NCI-H510A treated with DMSO at 0.1 percent for 48 hours (cell line): Measurements from ENCODE around the gene LHPP.

Experiments
- DNase-seq: peaks from one replicate; lab custom pipeline; 2025; lab: John Stamatoyannopoulos, UW

Gene LHPP

DNA sequence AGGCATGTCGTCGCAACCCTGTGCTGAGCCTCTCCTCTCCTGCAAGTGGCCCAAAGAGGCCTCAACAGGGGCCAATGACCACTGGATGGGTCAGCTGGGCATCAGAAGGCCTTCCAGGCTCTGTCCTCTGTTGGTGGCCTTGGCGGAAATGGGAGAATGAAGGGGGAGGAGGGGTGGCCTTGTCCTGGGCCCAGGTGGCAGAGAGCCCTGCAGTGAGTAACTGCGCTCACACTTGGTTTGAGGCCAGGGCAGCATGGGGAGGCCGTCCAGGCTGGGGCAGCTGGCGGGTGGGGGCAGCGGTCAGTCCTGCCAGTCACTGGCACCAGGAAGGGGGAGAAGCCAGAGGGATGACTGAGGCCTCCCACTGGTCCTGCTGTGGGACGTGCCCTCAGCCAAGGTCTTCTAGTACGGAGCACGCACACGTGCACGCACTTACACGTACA, 59.8 kb downstream of the LHPP start:
- DNase-seq, result no peak

DNA sequence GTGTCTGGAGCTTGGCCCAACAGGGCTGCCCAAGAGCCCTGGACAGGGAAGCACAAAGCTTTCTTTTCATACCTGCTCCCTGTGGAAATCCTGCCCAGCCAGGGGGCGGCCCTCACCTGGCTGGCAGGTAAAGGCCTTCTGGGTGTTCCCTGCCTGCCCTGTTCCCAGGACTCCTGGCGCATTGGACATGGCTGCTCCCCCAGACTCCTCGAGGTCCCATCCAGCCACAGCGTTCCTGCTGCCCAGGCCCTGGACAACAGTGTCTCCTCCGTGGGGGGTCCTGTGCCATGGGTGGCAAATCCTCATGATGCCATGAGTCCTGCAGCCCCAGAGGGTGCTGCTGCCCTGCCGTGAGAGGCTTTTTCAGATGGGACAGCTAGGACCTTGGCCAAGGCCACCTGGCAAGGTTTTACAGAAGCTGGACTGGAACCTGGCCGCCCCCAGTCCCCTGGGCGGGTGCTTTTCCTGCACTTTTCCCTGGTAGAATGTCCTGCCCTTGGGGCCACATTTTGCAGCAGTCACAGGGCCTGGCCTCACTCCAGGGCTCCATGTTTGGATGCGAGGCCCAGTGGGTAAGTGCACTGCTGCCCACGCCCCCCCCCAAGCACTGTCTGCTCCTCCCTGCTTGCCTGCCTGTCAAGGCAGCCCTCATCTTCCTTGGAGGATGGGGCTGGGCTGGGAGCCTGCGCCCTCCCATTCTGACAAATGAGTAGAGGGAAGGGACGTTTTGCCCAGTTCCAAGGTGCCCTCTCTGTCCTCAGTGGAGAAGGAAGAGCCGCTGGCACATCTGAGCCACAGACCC, 60.7 kb downstream of the LHPP start:
- no peak for DNase-seq

DNA sequence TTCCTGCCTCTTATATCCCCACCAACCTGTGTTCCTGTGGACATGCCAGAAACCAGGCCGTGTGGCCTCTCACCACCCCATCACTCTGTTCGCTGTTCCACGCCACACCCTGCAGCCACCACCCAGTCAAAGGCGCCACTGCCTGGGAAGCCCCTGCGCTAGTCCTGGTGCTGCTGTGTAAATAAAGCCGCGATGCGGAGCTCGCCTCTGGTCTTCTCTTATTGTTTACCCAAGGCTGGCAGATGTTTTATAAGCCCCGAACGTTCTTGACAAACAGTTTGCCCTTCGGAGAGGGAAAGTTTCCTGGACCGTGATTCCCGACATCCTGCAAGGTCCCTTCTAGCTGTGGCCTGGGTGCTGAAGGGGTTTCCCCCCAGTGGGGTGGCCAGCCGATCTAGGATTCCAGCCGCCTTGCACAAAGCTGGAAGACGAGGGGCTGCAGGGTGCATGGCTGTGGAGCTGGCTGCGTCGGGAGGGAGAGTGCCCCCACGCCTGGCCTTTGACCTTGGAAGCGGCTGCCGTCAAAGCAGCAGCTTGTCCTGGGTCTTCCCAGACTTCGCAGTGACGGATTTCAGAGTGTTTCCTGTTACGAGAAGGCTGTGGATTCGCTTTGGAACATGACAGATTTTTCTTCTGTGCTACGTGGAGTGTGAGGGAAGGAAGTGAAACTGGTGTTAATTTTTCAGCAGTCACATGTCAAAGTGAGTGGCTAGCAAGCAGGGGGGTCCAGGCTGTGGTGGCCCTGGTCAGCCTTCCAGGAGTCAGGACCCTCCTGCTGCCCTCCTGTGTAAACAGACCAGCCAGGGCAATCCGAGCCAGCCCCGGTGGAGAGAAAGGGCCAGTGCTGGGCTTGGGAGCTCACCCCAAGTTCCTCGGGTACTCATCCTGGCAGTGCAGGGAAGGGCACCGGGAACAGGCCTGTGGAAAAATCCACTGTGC, 61.6 kb downstream of the LHPP start:
- DNase-seq, result peak; percentile 84

DNA sequence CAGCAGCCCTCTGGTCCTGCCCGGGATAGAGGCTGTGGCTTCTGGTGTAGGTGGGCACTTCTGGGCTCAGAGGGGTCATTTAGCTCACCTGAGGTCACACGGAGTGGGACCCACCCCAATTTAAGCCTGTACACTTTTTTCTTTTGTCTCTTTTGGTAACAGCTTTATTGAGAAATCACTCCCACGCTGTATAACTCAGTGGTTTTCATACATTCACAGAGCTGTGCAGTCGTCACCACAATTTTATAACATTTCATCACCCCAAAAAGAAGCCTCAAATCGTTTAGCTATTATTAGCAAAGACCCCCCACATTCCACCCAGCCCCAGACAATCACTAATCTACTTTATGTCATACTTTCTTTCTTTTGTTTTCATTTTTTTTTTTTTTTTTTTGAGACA, 62.3 kb downstream of the LHPP start:
- DNase-seq, result no peak

DNA sequence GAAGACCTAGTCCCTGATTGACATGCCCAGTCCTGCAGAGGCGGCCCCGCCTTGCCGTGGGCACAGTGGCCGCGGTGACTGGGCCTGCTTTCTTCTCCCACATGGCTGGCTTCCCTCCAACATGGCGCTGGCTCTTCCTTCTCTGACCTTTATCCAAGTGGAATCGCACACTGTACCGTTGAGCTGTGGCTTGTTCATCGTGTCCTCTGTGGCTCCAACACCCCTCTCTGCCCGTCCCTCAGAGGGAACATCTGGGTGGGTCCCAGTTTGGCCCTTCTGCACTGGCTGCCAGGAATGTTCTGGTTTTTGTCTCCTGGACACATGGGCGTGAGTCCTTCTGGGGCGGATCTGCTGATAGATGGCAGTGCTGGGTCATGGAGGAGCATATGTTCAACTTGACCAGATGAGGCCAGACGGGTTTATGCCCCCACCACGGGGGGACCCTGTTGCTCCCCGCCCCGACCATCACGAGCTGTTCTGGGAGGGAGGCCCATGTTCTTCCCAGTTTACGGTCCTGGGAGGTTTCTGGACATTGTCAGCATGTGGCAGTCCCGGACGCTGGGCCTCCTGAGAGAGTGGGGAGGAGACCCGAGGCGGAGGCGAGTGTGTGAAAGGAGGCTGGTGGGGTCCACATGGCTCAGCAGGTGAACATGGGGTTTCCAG, 63.5 kb downstream of the LHPP start:
- DNase-seq, result no peak

DNA sequence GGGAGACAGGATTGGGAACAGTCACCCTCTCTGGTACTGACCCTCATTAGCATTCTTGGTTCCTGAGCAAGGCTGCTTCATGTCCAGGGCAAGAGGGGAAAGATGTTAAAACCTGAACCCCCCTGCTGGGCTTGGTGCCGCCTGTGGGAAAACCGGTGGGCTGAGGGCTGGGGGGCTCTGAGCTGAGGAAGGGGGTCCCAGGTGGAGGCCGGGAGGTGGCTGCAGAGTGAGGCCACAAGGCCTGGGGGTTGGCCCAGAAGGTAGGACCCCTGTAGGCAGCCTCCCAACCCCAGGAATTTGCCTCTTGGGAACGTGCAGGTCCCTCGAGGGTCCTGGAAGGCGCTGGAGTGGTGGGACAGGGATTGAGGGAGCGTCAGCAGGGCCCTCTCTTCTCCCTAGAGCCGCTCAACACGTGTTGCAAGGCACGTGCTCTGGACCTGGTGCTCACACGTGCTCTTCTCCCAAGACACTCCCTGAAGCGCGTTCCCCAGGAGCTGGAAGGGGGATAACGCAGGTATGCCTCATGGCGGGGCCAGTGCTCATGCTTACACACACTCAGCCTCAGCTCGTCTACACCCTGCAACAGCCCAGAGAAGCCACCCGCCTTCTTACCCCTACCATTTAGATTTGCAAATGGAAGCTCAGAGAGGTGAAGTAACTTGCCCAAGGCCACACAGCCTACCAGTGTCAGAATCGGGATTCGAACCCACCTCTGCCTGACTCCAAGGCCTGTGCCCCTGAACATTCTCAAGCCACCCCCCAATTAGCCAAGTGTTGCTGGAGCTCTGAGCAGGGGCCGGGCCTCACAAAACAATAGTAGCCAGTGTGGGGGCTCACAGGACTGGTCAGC, 64.4 kb downstream of the LHPP start:
- DNase-seq, result no peak

DNA sequence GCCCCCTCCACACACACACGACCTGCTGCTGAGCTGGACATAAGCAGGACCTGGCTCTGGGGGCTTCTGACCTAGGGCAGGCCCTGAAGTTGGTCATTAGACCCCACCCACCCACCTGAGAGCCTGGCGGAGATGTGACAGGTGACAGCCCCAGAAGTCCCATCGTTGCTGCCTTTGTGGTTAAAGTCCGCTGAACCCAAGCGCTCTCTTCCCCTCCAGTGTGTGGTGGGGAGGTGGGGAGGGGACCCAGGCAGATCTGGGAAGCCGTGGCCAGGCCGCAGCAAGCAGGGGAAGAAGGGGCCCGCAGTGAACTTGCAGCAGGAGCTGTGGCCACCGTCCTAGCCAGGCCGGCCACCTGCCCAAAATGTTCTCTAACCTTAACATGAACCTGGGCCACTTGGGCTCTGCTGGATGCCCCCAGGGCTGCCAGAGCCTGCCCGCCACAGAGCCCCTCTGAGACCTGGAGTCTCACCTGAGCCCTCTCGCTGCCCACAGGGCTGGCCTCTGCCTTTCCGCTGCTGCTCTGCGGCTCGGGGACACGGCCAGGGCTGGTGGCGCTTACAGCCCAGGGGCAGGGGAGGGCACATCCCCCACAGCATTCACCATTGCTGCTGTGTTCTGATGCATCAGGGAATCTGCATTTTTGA, 65.1 kb downstream of the LHPP start:
- DNase-seq, result no peak

DNA sequence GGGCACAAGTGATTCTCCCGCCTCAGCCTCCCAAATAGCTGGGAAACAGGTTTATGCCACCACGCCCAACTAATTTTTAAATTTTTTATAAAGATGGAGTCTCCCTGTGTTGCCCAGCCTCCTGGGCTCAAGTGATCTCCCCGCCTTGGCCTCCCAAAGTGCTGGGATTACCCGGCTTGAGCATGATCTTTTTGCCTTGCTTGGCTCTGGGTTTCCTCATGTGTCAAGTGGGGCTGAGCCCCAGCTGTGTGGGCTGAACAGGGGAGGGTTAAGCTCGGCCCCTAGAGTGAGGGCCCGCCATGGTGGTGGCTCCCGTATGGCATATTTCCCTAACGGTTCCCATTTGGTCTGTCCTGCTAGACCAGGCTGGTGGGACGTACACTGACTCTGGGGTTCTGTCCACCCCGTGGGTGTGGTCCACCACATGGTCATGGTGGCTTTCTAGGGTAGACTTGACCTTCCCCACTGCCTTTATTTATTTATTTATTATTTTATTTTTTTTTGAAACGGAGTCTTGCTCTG, 66.3 kb downstream of the LHPP start:
- DNase-seq, result no peak

DNA sequence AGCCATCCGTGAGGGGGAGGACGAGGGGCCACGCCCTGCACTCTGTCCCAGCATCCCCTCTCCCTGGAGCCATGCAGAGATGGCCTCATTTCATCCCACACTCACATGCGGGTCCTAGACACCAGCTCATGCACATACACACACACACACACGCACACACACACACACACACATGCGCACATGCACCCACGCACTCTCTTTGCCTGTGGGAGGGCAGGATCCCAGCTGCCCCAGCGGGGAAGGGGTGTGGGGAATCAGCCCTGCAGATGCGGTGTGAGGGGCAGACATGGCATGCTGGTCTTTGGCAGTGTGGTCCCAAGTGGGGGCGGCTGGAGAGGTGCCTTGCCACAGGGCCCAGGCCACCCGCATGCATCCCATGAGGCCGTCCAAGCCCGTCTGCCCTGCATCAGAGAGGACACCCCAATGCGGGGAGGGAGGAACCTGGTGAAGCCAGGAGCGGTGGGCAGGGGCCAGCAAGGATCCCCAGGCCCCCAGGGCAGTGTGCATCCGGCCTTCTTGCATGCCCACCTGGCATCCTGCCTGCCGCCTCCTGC, 68.1 kb downstream of the LHPP start:
- DNase-seq, result no peak

DNA sequence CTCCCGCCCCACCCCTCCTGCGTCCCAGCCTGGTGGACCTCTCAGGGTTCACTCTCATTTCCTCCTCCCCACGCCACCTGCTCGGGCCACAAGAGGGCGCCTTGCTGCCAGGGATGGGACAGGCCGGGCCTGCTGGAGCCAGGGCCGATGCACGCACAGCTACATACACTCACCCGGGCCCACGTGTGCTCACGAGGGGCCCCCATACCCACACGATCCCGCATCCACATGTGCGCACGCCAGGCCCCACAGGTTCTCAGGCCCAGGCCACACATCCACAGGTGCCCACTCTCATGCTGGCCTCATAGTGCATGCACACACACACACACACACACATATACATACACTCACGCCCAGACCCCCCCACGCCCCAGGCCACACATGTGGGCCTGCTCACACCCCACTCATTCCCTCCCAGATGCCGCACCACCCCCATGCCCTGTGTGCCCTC, 68.6 kb downstream of the LHPP start:
- peak; percentile 74 for DNase-seq

DNA sequence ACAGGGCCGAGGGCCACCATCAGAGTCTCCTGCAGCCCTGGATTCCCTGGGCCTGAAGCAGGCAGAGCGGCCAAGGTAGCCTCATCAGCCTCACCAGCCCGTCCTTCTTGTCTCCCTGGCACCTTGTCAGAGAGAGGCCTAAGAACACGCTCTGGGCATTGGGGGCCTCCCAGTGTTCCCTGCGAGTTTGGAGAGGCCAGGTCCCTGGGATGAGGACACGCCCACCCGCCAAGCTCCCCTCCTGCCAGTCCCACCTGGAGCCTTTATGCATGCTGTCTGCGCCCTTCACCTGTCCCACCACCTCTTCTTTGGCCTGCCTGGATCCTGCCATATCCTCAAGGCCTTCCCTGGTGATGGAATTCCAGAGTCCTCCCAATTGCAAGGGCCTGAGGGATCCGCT, 69.2 kb downstream of the LHPP start:
- no peak for DNase-seq

DNA sequence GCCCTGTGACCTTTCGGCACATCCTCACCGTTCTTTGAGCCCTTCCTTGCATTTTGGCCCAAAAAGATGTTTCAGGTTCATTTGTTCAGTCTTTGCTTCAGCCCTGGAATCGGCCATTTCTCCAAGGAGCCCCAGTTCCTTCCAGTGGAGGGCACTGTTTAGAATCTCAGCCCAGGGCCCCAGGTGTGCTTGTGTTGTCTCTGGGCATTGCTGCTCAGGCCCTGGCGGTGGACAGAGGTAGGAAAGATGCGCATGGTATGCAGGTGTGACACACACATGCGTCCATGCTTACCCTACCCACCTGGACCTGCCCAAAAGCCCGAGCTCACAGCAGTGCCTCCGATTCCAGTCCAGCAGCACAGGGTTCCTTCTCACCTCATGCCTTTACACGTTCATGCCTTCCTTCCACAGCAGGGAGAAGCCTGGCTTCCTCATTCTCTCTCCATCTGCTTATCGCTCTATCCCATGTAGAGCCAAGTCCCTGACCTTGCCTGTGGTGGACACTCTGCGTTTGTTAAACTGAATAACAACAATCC, 70.6 kb downstream of the LHPP start:
- no peak for DNase-seq

DNA sequence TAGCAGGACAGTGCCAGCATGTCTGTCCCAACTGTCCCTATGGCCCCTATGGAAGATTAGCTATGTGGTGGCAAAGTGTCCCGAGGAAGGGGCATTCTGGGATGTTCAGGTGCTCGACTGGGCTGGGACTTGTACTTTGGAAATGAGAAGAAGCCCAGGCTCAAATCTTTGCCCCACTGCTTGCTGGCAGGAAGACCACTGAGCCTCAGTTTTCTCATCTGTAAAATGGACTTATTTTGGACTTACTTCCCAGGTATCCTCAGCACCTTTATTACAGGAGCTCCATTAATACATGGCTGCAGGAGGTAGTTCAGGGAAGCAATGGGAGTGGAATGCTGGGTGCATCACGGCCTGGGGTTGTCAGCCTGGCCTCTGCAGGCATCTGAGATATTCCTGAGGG, 71.2 kb downstream of the LHPP start:
- DNase-seq, result no peak

DNA sequence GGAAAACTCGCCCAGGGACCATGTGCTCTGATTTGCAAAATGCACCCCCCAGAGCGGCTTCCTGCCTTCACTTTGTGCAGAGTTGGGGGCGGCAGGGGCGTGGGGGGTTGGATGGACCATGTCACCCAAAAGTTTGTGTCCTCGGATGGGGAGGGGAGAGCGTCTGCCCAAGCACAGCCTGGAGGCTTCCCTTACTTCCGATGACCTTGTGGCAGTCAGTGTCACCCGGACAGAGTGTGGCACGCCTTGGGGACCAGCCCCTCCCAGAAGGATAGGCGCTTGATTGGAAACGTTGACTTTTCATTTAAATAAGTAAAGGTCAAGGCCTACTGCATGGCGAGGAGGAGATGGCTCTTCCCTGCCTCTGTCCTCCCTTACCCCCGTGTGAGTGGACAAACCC, 71.6 kb downstream of the LHPP start:
- no peak for DNase-seq

DNA sequence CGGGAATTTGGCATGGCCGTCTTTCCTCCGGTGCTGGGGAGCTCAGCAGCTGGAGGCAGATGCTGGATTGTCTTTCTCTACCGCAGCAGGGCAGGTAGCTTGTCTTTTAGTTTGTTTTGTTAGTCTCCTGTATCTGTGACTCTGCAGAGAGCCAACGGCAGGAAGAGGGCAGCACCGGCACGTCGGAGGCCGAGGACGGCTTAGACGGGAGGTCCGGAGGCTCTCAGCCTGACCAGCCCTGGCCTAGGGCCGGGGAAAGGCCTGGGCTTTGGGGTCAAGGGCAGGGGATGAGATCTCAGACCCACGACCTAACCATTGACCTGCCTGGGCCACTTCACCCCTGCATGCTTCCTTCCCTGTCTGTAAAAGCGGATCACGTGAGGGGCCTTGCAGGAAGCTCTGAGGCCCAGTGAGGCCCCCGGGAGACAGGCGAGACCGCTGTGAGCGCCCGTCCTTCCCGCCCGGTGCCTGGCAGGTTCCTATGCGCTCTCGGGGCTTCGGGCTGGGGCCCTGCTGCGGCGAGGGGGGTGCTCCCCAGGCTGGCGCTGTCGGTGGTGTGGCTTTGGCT, 72.7 kb downstream of the LHPP start:
- no peak for DNase-seq

DNA sequence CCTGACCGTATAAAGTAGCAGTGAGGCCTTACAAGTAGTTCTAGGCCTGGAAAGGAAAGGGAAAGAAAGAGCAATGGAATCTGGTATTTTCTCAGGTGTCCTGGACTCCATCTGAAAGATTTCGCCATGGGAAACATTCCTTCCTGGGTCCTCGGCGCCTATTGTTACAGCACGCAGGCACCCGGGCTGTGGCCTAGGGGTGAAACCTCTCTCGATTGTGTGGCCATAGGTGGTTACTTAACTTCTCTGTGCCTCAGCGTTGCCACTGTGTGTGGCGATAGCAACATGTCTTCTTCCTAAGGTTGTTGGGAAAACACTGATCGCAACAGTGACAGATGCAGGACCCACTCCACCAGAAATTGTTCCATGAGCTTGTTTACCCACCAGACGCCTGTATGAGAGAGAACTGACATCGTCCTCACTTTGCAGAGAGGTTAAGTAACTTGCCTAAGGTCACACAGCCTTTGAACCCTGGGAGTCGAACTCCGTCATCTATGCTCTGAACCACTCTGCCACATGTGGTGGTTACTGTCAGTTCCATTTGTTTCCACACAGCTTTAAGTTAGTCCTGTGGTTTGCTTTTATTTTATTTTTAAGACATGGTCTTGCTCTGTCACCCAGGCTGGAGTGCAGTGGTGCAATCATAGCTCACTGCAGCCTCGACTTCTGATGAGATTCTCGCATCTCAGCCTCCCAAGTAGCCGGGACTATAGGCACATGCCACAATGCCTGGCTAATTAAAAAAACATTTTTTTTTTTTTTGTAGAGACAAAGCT, 73.4 kb downstream of the LHPP start:
- no peak for DNase-seq

DNA sequence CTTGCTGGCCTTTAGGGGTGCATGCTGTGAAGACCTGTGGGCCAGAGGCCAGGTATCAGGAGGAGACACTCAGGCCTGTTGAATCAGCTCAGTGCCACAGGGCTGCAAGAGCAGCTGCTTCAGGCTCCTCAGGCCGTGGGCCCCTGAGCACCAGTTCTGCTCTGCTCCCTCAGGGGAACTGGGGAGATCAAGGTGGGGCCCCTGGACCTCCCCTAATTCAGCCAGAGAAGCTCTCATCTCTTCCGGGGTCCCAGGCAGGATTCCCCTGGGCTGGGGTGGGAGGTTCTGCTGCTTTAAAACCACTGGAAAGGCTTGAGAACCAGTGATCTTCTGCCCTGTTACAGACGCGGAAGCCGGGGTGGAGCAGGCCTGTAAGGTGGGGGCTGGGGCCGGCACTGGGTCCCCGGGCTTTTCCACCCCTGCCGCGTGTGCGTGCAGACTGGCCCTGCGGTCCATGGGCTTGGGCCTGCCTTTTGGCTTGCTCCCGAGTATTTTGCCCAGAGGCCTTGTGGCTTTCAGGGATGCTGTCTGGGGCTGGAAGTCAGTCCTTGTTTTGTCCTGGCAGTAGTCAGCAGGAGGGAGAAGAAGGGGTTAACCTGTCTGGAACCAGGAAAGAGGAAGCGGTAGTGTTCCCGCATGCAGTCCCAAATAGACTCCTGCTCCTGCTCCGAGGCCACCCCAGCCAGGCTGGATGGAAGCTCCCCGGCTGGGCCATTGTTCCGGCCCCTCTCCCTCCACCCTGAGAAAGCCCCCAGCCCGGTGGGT, 74.3 kb downstream of the LHPP start:
- no peak for DNase-seq

DNA sequence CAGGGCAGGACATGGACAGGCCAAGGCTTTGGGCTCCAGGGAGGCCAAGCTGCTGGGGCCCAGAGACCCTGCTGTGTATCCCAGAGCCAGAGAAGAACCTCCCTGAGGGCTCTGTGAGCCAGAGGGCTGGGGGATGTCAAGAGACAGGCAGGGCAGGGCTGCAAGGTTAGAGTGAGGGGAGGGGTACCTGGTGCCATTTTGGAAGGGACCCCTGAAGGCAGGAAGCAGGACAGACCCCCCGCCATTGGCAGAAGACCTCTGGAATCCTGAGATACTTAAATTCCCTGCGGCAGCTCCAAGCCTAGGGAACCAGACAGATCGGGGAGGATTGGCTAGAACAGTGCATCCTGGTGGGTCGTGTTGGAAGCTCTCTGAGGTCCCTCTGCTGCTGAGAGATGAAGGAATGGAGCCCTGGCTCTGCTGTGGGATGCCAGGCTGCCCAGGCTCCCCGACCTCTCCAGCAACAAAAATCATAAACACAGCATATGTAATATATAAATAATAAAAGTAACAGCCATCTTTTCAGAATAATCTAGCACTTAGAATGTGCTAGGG, 75.0 kb downstream of the LHPP start:
- no peak for DNase-seq
